ENCODE results near the gene TNP1.

The TNP1 gene, protein sequence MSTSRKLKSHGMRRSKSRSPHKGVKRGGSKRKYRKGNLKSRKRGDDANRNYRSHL

DNA sequence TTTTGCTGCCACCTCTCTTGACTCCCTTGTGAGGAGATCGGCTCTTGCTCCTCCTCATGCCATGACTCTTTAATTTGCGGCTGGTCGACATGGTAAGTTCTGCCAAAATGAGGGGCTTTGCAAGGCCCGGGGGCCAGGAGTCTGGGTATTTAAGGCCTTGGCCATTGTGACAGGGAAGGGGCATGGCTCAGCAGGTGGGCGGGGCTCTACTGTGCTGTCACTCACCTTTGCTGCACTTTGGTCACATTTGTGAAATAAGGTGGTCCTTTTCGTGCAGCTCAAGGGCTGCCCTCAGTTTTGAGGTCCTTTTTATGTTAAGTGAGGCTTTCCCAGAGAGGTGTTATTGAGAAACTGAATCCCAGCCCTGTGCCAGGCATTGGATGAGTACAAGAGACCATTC lies at the start of gene TNP1:
Gene TNP1 (minus strand): TSS at position 121 of the 400 bp plus-strand sequence. CDS start 30 bp downstream, at position 91.
- no peak for DNase-seq

DNA sequence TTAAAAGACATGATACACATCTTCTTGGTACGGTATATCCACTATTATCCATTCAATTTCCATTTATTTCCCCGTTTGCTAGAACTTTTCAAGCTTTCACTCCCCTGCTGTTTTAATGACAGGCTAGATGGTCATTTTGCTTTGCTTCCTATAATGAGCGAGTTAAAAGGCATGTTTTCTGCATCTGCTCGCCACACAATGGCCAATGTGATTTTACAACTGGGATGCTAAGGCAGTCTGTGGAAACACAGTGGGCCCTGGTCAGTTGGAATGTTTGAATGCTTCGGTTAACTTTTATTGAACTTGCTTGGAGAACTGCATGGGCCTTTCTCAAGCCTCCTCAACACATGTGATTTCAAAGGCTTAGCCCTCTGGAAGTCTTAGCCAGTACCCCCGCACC lies 48.4 kb upstream of the TNP1 start:
- DNase-seq, result no peak

DNA sequence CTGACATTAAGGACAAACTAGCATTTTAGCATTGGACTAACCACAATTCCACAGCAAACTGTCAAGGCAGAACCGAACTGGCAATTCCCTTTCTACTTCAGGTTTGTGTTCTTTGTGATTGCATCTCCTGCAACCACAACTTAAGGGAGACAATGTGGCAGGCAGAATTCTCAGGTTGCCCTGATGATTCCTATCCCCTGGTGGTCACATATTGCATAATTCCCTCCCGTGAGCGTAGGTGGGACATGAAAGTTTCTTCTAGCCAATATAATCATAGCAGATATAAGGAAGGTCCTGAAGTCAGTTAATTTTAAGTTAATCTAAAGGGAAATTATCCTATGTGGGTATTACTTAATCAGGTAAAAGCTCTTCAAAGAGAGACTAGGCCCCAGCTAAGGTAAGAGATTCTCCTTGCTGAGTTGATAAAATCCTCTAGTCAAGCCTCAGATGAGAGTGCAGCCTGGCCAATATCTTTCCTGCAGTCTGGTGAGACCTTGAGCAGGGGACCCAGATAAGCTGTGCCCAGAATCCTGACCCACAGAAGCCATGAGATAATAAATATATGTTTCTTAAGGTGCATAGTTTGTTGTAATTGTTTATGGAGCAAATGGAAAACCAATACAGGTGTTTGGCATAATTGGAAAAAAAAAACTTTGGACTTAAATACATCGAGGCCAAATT lies 45.9 kb upstream of the TNP1 start:
- DNase-seq, result no peak

DNA sequence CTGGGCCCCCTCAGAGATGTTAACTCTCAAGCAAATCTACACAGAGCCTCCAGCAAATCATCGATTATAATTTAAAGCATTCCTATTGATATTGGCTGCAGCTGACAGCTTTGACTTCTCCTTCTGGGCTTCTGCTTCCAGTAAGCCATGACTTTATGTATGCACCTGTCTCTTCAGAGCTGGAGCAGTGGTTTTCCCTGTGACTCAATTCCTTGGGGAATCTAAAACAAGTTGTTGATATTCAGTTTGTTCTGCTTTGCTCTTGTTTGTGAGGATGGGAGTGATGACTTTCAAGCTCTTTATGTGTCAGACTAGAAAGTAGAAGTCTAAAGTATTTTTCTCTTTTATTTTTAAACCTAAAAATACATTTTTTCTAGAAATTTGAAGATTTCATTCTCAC lies 45.1 kb upstream of the TNP1 start:
- no peak for DNase-seq

DNA sequence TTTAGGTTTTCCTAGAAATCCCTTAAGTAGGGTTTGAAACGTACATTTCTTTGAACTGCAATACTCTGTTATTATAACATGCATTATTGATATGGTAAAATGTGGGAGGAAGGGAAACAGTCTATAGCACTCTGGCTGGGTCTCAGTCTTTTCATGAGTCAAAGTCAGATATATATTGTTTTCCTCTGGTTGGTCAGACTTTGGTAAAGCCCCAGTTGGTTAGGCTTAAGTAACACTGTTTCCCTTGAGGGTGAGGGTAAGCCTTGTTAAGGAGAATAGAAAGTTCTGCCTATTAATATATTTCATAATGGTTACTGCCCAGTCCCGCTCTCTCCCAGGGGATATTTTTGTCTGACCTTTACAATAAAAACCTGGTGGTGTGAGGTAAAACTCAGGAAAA lies 44.7 kb upstream of the TNP1 start:
- no peak for DNase-seq

DNA sequence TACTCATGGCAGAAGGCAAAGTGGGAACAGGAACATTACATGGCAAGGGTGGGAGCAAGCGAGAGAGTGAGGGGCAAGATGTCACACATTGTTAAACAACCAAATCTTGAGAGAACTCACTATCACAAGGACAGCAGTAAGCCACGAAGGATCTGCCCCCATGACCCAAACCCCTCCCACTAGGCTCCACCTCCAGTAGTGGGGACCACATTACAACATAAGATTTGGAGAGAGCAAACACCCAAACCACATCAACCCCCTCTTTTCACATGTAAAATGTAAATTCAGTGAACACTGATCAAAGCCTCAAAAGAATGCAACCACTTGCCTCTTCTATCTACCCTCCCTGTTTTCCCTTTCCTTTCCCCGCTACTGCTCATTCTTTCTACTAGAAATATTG lies 43.6 kb upstream of the TNP1 start:
- no peak for DNase-seq

DNA sequence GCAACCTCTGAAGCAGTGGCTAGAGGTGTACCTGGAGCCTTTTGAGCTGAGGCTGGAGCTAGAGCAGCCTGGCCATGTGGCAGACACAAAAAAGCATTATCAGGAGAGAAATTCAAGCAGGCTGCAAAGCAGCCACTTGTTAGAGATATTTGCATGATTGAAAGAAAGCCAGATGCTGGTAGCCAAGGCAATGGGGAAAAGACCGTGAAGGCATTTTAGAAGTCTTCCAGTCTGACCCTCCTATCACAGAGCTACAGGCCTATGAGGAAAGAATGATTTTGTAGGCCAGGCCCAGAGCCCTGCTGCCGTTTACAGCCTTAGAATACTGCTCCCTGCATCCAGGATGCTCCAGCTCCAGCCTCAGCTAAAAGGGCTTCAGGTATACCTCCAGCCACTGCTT lies 41.4 kb upstream of the TNP1 start:
- no peak for DNase-seq

DNA sequence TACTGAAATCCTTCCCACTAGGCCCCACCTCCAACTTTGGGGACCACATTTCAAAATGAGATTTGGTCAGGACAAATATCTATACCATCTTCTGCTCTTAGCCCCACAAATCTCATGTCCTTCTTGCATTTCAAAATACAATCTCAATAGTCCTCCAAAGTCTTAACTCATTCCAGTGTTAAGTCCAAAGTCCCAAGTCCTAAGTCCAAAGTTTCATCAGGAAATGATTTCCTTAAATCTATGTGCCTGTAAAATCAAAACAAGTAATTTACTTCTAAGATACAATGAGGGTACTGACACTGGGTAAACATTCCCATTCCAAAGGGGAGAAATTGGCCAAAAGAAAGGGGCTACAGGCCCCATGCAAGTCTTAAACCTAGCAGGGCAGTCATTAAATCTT lies 40.5 kb upstream of the TNP1 start:
- DNase-seq, result no peak

DNA sequence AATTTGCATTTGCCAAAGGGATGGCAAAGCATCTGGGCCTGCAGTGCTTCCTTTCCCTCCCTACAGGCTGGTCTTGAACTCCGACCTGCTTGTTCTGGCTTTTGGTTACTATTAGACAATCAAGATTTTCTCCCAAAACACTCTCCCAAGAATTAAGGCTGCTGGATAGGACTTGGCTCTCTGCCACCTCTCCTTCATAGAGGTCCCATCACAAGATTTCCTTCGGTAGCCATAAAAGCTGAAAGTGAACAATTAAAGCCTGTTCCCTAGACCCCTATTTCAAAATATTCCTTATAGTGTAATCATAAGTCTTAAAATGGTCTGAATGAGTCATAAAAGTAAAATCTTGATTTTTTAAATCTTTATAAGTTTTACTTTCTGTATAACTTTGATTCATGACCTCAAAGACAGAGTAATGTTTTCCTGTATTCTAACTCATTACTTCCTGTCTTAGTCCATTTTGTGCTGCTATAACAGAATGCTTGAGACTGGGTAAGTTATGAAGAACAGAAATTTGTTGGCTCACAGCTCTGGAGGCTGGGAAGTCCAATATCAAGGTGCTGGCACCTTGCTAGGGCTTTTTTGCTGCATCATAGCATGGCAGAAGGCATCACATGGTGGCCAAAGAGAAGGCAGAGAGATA lies 37.8 kb upstream of the TNP1 start:
- no peak for DNase-seq

DNA sequence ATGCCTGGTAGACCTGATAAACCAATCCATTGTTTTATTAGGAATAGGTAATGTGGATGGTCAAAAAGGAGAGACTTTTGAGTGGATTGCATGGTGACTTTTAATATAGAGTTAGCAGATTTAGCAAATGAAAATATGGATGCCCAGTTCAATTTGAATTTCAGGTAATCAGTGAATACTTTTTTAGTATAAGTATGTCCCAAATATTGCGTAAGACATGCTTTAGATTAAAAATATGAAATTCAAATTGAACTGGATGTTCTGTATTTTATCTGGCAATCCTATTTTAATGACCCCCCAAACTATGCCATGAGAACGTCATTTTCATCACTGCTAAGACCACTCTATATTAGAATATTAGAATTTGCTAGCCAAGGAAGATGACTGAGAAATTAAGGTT lies 30.3 kb upstream of the TNP1 start:
- DNase-seq, result no peak

DNA sequence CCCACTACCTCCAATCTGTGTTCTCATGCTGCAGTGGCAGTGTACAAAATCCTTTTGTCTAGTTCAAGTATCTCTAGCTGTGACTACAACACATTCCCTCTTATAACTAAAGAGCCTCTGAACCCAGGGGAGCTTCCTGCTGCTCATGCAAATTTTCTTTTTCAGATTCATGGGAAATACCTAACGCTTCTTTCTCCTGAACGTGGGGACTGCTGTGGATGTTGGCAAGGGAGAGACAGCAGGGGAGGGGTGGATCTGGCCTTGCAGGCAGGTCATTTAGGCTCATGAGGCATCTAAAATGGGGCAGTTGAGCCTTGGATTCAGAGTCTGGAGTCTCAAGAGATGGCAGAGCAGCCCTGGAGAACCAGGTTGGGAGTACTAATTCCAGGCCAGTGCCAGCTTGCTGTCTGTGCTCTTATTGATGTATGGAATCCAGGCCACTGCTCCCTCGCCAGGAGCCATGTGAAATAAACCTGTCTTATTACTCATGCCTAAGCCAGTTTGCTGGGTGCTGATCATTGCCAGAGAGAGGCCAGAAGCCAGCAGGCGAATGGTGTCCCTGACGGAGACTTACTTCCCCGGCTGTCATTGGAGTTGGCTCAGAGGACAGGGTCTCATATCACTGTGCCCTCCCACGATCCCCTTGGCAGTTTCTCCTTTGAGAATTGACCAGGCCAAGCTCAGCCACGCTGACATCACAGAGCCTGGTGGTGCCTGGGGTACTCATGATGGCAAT lies 29.2 kb upstream of the TNP1 start:
- DNase-seq, result no peak

DNA sequence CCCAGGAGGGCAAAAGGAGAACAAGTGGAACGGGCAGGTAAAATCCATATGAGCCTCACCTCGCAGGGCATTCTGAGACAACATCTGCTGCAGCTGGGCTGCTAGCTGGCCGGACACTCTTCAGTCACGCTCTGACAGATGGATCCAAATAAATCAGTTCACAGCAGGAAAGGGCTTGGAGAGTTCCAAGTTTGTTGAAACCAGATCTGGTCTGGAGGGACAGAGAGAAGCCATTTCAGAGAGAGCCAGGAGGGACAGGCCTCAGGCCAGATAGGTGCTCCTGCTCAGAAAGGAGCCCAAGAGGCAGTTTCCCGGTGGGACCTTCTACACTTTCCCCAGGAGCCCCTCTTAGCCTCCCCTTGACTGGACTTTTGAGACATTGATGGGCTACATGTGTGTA lies 28.2 kb upstream of the TNP1 start:
- no peak for DNase-seq

DNA sequence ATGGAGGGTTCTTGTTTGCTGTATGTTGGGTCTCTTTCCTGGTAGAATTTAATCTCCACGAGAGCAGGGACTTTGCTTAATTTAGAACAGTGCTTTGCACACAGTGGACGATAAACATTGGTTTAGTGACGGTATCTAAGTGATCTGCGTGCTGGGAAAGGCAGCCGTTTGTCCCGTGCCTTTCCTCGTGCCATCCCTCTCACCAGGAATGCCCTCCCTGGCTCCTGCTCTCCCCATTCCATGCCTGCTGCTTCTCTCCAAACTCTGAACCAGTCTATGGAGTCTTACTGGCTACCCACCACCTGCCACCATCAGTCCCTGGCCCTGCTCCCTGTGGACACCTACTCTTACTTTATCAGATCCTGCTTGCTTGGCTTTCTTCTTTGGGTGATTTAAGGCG lies 27.3 kb upstream of the TNP1 start:
- no peak for DNase-seq

DNA sequence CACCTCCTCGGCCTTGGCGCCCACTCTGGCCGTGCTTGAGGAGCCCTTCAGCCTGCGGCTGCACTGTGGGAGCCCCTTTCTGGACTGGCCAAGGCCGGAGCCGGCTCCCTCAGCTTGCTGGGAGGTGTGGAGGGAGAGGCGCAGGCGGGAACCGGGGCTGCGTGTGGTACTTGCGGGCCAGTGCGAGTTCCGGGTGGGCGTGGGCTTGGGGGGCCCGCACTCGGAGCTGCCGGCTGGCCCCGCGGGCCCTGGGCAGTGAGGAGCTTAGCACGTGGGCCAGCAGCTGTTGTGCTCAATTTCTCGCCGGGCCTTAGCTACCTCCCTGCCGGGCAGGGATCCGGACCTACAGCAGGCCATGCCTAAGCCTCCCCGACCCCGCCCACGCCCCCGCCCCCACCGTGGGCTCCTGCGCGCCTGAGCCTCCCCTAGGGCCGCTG lies 25.3 kb upstream of the TNP1 start:
- DNase-seq, result no peak

DNA sequence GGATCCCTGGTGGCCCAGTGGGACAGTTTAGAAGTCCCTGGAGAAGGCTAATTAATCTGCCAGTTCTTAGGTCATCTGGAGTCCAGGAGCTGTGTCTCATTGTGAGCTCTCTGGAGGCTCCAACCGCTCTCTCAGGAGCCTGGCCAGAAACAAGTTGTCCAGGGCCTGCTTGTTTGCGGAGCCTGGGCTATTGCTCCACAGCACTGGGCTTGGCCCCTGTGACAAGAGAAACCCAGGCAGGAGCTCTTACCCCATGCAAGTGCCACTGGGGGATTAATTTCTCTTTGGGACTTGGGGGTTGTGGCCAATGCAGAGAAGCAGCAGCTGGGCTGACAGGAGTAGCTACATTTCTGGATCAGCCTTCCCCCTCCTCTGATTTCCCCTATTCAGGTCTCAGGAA lies 24.5 kb upstream of the TNP1 start:
- DNase-seq, result no peak

DNA sequence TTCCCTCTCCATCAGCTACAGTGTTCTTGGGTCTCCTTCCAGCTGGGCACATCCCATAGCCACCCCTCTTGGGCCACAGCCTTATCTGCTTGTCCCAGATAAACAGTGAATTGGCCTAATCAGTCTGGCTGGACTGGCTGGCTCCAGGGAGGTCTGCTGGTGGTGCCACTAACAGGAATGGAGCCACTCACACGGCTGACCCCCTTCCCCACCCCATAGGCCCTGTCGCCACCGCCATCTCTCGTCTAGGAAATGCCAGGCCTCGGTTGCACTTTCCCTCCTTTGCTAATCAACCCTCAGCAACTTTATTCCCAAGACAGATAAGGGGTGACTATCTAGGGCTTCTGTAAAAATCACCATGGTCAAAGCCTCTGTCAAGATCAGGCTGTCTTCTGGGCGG lies 23.0 kb upstream of the TNP1 start:
- no peak for DNase-seq

DNA sequence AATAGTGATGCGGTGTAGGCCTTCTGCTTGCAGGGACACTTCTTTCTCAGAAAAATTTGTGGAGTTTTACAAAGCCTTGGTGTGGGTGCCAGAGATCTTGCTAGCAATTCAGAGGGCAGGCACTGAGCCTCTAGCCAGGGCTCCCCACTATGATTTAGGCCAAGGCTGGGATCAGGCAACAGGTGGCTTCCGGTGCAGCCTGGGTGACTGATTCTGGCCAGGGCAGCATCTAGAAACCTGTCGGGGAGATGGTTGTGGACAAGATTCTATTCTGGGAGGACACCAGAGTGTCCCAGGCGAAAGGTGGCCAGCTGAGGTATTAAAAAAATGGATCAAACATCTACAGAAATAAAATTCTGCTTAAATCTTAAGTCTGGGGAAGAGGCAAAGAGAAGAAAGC lies 21.5 kb upstream of the TNP1 start:
- DNase-seq, result no peak

DNA sequence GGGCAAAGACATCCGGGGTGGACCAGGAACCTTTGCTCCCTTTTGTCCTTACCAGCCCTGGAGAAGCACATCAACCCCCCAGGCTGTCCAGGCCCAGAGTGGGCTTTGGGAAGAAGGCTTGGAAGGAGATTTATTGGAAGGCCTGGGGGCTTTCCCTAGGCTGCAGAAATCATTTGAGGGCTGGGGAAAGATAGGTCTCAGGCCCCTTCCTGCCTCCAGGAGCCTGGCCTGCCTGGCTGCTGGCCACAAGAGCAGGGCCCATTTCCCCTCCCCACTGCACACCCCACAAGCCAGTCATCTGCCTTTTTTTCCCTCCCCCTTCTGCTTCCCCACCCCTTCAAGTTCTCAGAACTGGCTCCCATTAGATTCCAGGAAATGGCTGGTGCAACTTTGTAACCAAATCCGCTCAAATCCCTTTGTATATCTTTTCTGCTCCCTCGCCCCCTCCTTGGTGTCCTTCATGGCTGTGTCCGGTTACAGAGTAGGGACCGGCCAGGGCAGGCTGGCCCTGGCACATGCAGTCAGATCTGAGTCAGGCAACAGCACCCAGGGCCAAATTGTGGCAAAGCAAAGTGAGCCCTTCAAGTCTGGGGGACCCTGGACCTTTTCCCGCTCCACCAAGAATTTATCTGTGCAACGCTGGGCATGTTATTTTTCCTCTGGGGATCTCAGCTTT lies 20.8 kb upstream of the TNP1 start:
- no peak for DNase-seq

DNA sequence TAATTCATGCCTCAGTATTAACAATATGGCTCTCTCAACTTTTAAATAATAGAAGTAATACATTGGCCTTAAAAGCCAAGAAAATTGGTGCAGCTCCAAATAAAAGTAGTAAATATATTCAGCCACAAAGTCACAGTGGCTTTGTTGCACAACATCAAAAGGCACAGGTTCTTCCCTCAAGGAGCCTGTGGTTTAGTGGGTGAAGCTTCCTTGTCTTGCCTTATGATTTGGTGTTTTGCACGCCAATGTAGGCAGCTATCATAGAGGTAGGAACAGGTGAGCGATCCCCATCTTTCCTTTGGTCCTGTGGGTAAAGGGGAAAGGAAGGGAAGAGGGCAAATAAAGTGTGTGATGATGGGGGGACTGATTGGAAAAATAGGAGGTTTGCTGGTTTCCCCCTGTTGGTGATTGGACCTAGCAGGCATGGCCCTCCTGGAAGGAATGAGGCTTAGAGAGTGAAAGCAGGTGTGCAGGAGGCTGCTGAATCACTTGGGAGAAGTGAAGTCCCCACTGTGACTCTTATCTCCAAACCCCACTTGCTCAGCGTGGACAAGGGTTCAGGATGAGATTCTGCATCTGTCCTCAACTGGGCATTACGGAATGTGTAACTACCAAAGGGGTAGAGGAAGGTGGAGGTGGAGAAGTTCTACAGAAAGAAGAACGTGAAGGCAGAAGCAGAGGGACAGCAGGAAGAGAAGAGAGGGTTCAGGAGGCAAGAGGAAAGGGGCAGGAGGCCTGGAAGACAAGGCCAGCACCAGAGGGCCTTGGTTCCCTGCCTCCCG lies 20.1 kb upstream of the TNP1 start:
- DNase-seq, result no peak

DNA sequence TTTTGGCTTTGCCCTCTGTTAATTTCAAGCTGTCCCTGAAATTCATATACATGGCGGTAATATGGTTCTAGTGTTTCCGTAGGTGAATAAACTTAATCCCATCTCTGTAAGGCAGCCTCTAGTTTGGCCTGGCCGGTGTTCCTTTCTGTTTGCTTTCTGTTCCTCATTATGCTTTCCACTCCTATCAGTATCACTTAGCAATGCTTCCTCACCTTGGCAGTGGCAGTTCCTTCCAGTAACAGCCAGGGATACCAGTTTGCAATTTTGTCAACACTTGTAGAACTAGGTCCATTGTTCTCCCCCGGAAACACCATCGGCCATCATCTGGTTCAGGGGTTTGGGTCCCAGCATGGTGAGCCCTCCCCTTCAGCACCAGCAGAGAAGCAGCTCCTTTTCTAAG lies 18.2 kb upstream of the TNP1 start:
- no peak for DNase-seq

DNA sequence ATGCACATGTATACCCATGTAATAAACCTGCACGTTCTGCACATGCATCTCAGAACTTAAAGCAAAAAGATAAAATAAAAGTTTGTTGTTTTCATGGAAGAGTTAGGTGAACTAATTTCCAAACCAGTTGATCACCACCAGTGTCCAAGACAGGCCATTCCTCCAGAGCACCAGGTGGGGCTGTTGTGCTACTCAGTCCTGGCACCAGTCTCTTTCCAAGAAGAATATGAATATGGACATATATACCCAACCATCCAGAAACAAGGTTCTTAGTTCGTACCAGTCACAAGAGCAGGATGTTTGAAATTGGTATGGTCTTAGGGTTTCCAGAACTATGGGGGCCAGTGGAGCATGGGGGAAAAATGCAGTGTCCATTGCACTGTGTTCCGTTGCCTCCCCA lies 17.2 kb upstream of the TNP1 start:
- no peak for DNase-seq

DNA sequence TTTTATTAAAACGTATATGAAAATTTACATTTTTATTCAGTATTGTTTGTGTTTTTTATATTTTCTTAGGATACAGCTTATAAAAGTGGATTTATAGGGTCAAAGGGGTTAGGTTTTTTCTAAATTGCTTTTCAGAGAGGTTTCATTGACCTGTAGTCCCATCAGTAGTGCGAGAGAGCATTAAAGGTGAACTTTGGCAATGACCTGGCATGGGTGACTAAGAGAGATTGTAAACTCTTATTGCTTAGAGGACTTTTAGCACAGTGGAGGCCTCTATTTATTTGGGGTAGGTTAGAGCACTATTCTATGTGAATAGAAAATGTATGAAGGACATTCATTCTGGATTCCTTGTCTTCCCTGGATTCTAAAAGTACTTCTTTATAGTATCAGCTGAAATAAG lies 16.0 kb upstream of the TNP1 start:
- no peak for DNase-seq

DNA sequence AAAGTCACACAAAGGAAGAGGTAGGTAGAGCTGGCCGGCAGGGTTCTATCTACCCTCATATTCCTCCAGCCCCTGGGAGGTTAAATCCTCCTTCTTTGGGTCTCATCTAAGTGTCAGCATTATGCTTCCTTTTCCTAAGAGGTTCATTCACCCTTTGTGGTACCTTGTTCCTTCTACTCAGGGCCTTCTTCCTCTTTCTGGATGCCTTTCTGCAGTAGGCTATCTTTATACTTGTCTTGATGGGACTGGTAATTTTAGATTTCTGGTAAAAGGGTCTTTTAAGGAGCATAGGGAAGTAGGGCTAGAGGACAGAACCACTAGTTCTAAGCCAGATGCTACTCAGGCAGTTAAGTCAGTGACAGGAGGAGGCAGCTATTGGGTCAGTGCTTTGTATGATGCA lies 13.7 kb upstream of the TNP1 start:
- DNase-seq, result no peak

Measured in CD4-positive, alpha-beta T cell treated with Interleukin-17A for 4 hours (primary cell).